CD4-positive, alpha-beta T cell treated with Interferon alpha-2 for 1 hour (primary cell): ENCODE results near the gene UGP2.

Source experiments
- DNase-seq, 2 donors: peaks; one replicate each; pipeline ENCODE4 v3.0.0-alpha.2; 2020 to 2022

Gene UGP2

DNA sequence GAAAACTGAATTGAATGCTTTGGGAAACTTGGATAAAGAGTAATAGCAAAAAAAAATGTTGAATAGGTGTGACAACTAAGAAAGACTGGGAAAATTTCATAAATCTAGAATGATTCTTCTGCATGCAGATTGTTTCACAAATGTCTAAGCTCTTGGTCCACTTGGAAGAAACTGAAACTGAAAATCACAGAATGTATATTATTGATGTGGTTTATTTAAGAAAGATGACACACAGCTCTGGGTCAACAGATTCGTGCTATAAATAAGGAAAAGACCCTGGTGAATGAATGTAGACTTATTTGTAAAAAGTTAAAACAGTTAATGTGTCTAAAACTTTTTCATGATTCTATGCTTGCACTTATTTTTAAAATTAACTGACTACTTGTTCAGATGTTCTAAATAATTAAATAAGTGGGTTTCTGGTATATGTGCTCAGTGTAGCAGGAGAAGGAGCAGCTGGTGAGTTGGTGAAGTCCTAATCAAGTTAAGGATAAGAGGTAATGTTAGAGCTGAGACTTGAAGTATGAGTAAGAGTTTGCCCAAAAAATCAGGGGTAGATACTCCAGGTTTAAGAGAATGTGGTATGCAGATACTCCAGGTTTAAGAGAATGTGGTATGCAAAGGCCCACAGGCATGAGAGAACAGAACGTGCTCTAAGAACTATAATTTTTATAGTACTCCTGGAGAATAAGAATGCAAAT is 24.5 kb downstream of the UGP2 start:
- DNase-seq: peak in 1 of 2 donors; percentile 47

DNA sequence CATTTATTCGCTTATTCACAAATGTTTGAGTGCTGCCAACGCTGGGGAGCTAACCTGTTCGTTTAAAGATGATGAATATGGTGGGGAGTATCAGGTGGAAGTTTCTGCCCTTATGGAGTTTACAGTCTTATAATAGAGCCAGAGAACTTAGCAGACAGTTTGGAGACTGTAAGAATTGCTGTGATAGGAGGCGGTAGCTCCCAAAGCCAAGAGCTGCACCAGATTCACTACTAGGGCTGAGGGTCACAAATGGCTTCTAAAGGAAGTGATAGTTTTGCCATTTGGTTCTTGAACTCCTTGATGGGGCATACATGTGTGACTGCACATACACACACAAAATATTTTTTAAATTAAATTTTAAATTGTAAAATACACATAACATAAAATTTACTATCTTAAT is 29.0 kb downstream of the UGP2 start:
- DNase-seq: no peak

DNA sequence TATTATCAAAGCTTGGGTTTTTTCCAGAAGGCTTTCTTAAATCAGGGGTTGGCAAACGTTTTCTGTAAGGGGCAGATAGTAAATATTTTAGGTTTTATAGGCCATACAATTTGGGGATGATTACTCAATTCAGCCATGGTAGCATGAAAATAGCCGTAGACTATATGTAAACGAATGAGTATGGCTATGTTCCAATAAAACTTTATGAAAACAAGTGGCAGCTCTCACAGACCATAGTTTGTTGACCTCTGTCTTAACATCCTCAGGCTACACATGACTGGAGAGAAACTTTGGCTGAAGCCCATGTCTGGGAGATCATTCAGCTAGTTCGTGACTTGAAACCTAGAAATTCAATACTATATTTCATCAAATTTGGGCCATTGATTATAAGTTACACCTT is 30.2 kb downstream of the UGP2 start:
- DNase-seq: no peak

DNA sequence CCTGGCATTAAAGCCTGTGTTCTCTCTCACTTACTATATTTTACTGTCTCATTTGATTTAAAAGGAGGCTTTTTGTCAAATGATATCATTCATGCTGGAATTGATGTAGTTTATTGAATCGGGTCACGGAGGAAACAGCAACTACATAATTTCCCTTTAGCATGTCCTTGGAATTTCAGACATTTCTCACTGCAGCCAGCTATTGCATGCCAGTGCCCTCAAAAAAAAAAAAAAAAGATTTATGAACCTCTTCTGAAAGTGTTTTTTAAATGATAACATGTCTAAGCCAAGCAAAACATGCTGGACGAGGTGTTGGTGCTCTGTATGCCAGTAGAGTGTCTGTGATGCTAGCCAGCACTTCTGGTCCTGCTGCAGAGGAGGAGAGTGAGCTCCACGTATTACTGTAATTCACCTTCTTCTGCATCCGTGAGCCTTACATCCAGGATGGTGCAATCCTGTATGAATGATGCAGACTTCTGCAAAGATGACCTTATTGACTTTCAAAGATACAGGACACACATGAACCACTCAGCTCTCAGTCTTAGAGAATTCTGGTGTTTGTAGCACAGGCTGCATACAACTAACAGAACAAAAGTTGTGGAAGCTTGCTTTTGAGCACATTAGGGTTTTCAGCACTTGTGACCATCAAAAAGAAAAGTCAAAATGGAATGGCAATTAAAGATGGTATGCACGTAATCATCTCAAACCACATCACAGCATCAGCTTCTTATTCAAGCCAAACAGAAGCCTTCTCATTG is 31.1 kb downstream of the UGP2 start:
- no peak for DNase-seq

DNA sequence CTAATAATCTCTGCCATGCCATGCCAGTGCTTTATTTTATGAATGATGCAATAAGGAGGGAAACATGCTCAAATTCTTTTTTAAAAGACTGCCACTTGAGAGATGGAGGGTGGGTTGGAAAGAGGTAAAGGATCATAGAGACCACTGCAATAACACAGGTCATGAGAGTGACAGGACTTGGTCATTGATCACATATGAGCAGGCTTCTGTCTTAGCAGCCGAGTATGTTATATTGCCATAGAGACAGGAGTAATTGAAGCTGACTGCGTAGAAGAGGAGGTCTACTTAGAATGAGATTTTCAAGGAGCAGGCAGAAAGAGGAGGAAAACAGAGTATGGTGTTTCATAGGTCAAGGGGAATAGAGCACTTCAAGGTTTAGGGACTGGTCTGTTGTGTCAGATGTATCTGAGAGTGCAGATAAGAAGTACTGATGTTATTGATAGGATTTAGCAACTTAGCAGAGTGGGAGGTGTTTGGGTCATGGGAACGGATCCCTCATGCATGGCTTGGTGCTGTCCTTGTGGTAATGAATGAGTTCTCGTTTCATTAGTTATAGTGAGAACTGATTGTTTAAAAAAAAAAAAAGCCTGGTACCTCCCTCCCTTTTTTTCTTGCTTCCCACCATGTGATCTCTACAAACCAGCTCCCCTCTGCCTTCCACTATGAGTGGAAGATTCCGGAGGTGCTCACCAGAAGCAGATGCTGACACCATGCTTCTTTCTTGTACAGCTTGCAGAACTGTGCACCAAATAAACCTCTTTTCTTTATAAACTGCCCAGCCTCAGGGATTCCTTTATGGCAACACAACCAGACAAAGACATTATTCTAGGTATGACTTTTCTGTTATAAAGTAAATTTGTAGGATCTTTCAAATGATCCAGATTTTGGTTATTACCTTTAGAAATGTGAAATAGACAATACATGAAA is 32.8 kb downstream of the UGP2 start:
- no peak for DNase-seq

DNA sequence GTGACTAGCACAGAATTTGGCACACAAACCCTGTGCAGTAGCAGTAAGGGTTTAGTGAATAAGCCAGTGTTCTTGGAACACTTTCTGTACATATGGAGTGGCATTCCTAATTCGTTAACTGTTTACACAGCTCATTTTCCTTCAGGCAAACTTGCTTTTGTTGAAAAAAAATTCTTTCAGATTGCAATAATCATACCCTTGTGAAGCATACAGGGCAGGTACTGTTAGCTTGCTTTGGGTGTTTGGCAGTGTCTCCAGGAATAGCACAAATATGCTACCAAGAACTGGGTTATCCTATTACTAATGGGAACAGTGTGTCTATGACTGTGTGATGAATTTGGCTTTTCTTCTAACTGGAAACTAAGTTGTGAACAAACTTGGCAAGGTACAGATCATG is 33.4 kb downstream of the UGP2 start:
- DNase-seq: no peak

DNA sequence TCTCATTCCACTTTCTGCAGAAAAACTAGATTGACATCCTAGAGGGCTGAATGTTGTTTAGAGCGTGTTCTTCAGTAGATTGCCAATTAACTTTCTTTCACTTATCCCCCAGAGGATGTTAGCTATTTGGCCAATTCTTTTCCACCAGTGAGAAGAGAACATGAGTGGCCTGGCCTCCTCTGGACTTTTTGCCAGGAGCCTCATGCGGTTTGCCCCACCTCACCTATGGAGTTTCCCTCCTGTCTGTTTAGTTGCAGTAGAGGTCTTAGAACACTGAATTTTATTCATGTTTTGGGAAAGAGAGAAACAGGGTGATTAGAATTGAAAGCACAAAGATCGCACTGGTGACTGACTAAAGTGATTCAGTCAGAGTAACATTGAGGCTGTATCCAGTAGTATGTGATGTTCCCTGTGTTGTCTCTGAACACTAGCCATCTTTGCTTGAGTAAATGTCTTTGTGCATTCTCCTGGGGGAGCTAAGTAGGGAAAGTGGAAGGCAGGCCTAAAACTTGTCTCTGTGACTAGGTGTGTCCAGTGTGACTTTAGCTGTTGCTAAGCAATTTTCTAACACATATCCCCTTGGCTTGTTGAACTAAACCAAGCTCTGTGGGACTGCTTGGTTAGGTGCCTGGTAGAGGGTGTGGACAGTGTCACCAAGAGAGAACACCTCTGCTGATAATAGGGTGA is 34.0 kb downstream of the UGP2 start:
- DNase-seq: no peak

DNA sequence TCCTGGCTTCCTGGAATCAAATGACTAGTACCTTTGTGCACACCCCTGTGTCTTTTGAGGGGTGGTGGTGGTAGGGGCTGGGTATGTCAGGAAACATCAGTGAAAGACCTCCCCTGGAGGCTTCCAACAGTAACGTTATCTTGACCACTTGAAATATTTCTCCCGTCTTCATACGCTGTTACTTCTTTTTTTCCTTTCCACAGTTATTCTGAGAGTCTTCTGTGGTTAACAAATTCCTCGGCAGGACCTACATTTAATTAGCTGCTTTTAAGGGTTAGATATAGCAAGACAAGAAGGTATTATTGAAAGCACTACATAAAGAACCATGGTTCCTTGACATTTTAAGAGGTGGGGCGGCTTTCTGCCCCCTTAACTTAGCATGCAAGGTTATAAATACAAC is 34.6 kb downstream of the UGP2 start:
- no peak for DNase-seq

DNA sequence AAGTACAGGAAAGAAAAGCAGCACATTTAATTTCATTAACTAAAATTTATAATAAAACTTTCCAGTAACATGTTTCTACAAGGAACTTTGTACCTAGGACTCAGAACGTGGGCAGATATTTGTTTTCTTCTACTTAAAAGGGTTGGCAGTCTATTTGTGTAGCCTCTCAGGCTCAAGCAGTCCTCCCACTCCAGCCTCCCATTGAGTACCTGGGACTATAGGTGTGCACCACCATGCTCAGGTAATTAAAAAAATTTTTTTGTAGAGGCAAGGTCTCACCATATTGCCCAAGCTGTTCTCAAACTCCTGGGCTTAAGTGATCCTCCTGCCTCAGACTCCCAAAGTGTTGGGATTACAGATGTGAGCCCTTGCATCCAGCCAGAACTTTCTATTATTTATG is 36.8 kb downstream of the UGP2 start:
- DNase-seq: no peak

DNA sequence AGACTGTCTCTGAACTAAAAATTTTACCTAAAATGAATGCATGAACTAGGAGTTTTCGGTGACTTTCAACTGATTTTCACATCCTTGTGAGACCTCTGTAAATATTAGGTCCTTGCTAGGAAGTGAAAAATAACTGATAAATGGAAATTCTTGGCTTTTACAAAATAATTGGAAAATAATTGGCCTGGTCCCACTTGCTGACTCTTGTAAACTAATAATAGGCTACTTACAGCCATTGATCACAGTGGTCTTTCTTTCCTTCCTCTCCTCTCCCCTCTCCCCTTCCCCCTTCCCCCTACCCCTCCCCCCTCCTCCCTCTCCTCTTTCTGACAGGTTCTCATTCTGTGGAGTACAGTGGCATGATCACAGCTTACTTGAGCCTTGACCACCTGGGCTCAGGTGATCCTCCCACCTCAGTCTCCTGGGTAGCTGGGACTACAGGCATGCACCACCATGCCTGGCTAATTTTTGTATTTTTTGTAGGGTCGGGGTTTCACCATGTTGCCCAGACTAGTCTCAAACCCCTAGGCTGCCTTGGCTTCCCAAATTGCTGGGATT is 38.3 kb downstream of the UGP2 start:
- no peak for DNase-seq

DNA sequence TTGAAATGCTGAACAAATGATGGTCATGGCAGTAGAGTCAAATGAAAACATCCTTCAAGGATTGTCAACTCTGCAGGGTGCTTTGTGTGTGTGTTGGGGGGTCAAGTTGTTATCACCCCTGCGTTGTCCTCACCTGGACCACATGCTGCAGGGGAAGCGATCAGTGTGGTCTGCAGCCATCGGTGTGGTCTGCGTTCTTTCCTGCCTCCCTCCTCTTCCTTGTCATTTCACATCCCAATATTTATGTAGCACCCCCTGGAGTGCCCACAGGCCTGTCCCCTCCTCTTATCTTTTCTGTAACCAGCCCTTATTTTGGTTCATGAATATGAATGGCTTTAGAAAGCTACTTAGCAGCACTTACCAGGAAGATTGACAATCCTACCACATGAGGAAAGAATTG is 38.9 kb downstream of the UGP2 start:
- DNase-seq: no peak

DNA sequence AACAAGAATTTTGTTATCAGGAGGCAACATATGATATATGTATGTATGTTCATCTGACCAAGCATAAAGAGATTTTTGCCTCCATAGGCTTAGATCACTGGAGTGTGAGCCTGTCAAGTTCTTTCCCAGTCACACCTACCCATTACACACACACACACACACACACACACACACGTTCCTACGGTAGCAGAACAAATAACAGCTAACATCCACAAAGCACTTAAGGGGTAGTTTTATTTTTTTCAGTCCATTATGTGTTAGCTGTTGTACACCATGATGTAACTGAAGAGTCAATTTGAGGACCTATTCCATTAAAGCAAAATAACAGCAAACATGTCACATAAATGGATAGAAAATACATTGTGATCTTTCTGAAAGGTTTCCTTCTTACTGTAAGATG is 39.5 kb downstream of the UGP2 start:
- DNase-seq: no peak

DNA sequence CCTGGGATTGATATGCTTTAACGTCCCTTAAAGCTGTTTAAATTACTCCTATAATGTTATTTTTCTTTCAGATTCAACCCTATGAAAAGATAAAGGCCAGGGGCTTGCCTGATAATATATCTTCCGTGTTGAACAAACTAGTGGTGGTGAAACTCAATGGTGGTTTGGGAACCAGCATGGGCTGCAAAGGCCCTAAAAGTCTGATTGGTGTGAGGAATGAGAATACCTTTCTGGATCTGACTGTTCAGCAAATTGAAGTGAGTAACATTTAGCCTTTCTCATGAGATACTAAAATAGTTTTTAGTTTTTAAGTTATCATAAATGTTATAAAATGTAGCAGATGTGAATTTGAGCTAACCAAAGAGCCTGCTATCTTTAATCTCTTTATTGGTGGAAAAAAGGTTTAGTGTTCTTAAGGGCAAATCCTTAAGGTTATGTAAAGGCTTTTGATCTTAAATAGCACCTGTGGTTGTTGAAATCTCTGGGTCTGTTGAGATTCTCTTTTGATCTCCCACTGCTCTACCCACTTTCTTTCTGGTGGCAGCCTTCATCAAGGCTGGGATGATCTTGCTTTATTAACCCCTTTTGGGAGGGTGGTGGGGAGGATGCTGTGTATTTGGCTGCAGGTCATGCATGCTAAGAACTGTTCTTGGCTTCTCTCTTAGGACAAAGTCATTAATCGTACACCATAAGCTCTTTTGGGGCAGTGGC is 40.9 kb downstream of the UGP2 start:
- no peak for DNase-seq

DNA sequence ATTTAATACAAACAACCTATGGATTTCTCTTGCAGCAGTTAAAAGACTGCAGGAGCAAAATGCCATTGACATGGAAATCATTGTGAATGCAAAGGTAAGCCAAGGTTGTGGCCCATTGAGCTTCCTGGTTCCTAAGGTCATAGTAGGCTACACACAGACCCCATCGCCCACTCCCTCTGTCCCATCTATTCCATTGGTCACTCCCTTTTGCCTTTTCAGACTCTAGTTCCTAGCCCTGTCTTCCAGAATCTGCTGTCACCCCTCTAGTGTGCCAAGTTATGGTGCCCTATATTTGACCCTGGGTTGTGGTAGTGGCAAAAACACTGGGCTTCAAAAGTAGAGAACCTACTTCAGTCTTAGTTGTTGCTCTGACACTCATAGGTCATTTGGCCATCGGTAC is 44.7 kb downstream of the UGP2 start:
- no peak for DNase-seq

DNA sequence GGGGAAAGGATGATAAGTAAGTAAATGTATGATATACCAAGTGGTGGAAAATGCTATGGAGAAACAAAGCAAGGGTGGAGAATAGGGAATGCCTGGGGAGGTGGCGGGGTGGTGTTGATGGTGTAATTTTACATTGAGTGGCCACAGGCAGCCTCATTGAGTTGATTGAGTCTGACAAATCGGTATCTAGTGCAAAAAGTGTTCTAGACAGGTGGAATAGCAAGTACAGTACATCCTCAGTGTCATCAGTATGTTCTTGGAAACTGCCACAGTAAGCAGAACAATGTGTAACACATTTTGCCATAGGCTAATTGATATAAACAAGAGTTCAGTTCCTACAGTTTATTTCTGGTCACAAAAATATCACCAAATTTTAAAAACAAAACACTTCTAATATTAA is 46.4 kb downstream of the UGP2 start:
- no peak for DNase-seq

DNA sequence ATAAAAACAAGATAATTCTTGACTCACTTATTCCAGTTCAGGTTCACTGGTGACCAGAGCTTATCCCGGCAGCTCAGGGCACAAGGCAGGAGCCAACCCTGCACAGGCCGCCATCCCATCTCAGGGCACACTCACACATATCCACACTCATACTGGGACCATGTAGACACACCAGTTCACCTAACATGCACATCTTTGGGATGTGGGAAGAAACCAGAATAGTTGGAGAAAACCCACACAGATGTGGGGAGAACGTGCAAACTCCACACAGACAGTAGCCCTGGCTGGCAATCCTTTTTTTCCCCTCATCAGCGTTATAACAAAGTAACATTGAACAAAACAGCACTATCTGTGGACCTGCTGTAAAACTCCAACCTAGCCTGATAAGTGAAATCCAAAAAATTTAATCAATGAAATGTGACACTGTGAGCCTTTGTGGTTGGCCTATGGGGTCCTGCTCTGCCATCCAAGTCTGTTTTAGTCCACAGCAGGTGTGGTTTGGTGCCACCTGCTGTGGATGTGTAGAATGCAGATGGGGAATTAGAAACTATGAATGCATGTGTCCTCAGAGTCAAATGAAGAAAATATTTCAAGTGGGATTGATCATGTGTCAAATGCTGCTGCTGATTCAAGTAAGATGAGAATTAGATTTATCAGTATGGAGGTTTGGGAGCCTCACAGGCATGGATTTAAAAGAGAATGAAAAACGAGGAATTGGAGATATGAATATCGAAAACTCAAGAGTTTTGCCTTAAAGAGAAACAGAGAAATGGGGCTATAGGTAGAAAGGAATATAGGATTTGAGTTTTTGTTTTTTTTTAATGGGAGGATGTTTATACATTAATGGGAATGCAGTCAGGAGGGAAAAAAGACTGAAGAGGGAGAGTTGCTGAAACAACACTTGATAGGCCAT is 47.0 kb downstream of the UGP2 start:
- peak; percentile 4 to 57 for DNase-seq

DNA sequence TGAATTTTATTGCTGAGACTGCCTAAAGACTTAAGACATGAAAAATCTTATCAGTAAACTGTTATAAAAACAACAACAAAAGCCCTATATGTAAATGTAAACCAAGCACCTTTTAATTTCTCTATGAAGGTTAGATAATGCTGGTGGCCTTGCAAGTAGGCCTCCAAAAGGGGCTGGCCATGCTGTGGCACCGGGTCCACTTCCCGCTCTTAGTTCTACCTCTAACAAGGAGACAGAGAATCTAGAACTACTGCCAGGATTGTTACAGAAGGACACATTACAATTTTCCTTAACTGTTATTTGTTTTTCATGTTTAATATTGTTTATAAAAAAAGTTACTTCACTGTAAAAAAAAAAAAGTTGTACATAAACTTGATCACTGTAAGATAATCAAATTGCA is 49.0 kb downstream of the UGP2 start:
- no peak for DNase-seq

DNA sequence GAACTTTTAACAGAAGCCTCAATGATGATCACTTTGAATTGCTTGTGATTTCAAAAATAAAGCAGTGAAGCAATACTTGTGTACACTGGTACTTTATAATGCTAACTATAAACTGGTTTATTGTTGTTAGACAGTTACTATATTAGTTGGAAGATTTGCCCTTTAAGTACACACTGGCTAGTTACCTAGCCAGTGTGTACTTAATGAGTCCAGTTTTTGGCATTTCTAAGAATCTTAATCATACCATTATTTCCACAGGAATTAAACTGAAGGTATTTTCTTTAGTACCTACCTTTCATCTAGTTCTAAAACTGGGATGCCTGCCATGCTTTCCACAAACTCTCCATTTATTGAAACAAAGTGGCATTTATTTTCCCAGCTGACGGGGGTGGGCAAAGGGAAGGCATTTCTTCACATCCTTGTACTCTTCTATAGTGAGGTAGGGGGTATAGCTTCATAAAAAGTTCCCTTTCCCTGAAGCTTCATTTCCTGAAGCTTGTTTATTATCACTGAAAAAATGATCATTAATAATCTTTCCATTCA is 49.9 kb downstream of the UGP2 start:
- no peak for DNase-seq

DNA sequence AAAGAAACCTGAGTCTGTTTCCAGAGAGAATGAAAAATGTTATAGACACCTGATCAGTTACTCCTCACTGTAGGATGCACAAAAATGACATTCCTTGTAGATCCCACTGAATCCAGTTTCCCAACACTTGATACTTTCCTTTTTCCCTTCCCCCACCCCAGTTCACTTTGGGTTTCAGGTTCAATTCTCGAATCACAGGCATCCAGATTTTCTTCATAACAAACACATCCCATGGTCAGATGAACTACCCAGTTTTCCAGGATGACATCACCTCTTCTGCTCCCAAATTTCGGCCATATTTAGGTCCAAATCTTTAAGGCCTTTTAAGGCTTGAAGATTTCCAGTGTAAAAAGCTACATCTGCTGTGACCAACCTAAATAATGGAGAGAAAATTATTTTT is 51.5 kb downstream of the UGP2 start:
- no peak for DNase-seq

DNA sequence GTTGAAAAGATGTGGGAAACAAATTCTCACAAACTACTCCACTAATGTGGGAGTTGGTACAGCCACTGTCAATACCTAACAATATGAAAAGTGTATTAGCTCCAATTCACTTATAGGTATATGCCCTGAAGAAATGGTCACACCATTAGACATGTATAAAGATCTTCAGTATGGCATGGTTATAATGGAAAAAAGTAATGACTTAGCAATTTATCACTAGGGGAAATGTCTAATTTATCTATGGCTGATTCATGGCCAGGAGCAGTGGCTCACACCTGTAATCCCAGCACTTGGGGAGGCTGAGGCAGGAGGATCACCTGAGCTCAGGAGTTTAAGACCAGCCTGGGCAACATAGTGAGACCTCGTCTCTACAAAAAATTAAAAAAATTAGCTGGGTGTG is 52.5 kb downstream of the UGP2 start:
- DNase-seq: no peak

DNA sequence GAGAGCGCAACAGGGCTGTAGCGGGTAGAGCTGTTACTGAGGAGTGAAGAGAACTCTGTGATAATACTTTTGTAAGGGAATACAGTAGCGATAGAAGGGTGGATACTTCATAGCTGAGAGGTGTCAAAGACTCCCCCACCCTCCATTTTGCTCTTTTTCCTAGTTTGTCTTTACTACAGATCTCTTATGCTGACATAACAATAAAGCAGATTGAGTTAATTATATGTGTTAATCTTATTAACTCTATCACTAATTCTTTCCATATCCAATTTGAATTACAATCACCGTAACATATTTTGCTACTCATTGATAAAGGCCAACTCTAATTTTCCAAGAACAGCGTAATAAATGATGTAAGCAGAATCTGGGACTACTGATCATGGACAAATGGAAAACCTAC is 57.1 kb downstream of the UGP2 start:
- no peak for DNase-seq
